Skin epidermis (tissue), 12 donors: ENCODE results near the gene SAFB2.
"Not testable (repeated sequence)": the region's sequence is repeated elsewhere in the genome, so short reads cannot be mapped to it uniquely, and the experiment has no call there.

Source experiments
- H3K27ac ChIP-seq, 21 experiments: fragments of 200-600 bp; sonication (generic) in 11 of 21; one replicate each; pipeline ENCODE4 v1.5.0; 2020; ENCODE audit warnings: mild to moderate bottlenecking in 3 of 21, inconsistent platforms in 2 of 21, moderate library complexity in 2 of 21
- H3K4me3 ChIP-seq, 7 experiments: fragments of 200-600 bp; sonication (generic) in 2 of 7; one replicate each; pipeline ENCODE4 v1.5.0; 2020; ENCODE audit warnings: inconsistent platforms in 2 of 7, mild to moderate bottlenecking in 2 of 7, moderate library complexity in 1 of 7

The SAFB2 gene

GRCh38 chr19:5612891-5613865, 9.4 kb downstream of the SAFB2 start:
- Histone ChIP-seq H3K27ac (no peak overlapping the region), H3K4me3 (no peak overlapping the region)

- Histone ChIP-seq H3K4me3 (no peak overlapping the region), H3K27ac (no peak overlapping the region)
These were observed 12.6 kb downstream of the SAFB2 start for GRCh38 chr19:5609881-5610448.

- not testable (repeated sequence) for H3K4me3 ChIP-seq
These were observed 13.8 kb downstream of the SAFB2 start for GRCh38 chr19:5608766-5609165.

GRCh38 chr19:5608291-5608690, 14.3 kb downstream of the SAFB2 start:
- no peak overlapping the region for H3K4me3 ChIP-seq
- no peak overlapping the region for H3K27ac ChIP-seq

More at GRCh38 chr19:5608766-5609165, 13.8 kb downstream of the SAFB2 start:
- H3K27ac ChIP-seq, result not testable (repeated sequence)

DNA sequence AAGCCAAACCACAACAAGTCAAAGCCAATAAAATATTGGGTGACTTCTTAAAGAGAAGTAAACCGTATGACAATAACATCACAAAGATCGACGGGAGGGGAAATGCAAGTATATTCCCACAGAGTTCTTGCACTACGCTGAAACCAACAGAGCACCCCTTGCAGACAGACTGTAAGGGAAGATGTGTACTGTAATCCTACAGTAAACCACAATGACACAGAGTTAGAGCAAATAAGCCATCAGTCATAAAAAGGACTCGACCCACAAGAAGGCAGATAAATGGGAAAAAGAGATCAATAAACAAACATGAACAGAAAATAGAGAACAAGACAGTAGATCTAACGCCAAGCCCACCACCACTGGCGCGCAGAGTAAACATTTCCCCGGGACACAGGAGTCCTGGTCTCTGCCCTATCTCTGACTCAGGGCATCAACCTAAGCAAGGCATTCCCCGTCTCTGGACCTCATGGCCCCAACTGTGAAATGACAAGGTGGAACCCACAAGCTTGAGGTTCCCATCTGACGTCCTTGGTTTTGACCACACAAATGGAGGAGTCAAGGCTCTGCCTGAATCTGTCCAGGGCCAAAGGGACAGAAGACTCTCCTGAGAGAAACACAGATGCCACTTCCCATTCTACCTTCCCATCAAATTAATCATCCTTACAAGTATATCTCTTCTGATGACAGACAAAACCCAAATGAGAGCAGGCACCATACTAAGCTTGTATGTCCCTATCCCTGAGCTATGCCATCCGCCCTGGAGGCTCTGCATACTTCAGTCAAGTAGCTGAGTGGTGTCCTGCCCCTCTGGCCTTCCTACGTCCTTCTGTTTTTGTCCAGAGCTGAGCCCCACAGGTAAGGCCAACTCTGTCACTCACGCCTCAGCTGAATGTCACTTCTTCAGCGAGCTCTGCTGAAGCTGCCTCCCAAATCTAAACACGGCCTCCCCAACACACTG, 15.0 kb downstream of the SAFB2 start:
- no peak overlapping the region for H3K27ac ChIP-seq
- H3K4me3 ChIP-seq, result no peak overlapping the region

DNA sequence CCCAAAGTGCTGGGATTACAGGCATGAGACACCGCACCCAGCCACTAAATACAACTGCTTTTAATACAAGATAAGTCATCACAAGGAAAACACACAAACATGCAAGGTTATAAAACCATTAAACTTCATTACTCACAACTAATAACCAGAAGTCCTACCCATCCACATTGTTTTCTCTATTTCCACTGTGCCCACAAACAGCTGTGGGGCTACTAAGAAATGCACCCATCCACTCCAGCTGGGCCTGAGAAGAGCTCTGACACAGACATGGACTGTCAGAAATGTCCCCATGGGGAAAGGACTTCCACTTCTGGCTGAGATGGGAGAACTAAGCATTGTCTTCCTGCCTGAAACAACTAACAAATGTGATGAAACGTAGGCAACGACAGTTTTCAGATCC, 17.2 kb downstream of the SAFB2 start:
- no peak overlapping the region for H3K27ac ChIP-seq
- no peak overlapping the region for H3K4me3 ChIP-seq

DNA sequence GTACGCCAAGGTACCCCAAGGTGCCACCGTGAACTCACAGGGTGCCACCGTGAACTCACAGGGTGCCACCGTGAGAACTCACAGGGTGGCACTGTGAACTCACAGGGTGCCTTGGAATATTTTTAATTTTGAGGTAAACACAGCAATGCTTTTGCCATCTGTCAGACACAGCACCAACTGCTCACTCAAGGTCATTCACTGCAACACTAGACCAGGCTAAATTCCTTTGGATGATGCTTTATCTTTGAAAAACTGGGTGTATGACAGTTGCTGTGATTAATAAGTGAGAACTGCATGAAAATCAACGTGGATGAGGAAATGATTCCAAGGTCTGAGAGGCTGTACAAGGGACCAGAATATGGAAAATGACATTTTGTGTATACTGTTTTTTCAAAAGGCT, 18.9 kb downstream of the SAFB2 start:
- H3K4me3 ChIP-seq, result no peak overlapping the region
- H3K27ac ChIP-seq, result no peak overlapping the region

DNA sequence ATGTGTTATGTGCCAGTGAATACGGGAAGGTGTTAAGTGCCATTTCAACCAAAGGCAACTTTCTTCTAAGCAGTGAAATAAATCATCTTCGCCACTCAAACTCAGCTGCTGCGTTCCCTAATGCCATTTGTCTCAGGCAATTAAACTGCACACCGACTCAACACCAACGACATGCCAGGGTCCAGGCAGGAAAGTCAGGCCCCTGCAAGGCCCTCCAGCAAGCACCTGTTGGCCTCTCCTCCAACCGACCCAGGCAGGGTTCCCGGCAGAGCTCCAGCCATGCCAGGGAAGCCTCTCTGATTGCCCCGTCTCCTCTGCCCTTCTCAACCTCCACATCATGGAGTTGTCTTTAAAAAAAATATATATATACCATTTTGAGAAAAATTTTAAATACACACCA, 21.8 kb downstream of the SAFB2 start:
- H3K4me3 ChIP-seq, result no peak overlapping the region
- H3K27ac ChIP-seq, result no peak overlapping the region

DNA sequence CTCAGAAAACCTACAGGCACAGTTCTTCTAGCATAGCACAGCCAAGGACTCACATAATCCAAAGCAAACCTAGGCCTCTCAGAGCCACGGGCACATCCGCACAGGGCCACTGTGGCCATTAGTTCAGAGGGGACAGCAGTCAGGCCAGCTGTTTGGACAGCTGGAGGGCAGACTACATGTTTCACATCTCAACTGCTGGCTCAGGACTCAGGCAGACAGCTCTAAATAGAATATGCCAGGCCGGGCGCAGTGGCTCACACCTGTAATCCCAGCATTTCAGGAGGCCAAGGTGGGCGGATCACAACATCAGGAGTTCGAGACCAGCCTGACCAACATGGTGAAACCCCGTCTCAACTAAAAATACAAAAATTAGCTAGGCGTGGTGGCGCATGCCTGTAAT, 26.8 kb downstream of the SAFB2 start:
- Histone ChIP-seq H3K4me3 (no peak overlapping the region), H3K27ac (no peak overlapping the region)

DNA sequence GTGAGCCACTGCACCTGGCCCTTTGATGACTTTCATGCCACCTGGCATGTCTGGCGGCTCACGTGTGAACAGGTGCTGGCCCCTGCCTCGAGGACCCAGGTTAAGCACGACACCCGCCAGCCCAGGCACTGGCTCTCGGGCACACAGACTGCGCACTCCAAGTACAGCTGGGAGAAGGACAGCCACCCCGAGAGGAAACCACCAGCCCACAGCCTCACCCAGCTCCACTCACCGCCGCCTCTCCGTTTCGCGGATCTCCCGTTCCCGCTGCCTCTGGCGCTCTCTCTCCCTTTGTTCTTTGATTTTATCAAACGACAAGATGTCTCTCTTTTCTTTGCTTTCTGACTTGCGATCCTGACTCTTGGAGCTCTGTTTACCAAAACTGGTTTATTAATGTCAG, 27.4 kb downstream of the SAFB2 start:
- Histone ChIP-seq H3K27ac (no peak overlapping the region), H3K4me3 (no peak overlapping the region)

DNA sequence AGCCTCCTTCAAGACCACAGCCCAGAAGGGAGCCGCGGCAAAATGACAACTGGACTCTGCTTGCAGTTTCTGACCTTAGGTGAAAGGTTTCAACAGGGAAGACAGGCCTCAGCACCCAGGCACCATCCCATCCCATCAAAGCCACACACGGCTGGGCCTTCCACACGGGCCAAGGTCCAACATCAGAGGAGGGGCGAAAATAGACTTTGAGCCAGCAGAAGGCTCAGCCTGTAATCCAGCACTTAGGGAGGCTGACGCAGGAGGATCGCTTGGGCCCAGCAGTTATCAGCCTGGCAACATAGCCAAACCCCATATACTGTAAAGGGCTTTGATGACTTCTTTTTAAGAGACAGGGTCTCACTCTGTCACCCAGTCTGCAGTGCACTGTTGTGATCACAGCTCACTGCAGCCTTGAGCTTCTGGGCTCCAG, 28.0 kb downstream of the SAFB2 start:
- H3K4me3 ChIP-seq, result no peak overlapping the region
- no peak overlapping the region for H3K27ac ChIP-seq

- no peak overlapping the region for H3K4me3 ChIP-seq
- no peak overlapping the region for H3K27ac ChIP-seq
These were observed 29.0 kb downstream of the SAFB2 start for GRCh38 chr19:5593343-5594255.

GRCh38 chr19:5592531-5593342, 29.8 kb downstream of the SAFB2 start:
- no peak overlapping the region for H3K4me3 ChIP-seq
- H3K27ac ChIP-seq, result no peak overlapping the region

DNA sequence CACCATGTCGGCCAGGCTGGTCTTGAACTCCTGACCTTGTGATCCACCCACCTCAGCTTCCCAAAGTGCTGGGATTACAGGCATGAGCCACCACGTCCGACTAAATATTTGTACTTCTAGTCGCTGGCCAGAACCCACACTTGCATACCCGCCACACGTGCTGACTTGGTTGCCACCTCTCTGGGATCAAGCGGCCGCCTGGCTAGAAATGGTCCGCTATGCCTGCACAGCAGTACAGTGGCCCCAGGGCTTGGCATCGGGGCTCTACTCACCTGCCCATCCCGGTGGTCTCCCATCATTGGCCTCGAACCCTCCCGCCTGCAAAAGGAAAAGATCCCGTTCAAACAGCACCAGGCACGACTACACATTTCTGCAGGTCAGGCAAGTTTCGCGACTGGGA, 31.1 kb downstream of the SAFB2 start:
- no peak overlapping the region for H3K4me3 ChIP-seq
- H3K27ac ChIP-seq, result no peak overlapping the region

DNA sequence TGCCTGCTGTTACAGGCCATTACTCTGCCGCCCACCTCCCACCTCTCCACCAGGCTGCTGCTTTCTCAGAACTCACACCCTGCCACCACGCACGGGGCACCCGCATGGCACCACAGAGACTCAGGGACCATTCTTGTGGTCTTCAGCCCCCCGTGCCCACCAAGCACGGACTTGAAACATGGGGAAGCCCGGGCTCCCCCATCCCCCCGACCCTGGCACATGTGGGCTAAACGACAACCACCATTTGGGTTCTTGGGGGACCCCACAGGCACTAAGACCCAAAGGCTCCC, 31.8 kb downstream of the SAFB2 start:
- Histone ChIP-seq H3K4me3 (no peak overlapping the region), H3K27ac (no peak overlapping the region)

DNA sequence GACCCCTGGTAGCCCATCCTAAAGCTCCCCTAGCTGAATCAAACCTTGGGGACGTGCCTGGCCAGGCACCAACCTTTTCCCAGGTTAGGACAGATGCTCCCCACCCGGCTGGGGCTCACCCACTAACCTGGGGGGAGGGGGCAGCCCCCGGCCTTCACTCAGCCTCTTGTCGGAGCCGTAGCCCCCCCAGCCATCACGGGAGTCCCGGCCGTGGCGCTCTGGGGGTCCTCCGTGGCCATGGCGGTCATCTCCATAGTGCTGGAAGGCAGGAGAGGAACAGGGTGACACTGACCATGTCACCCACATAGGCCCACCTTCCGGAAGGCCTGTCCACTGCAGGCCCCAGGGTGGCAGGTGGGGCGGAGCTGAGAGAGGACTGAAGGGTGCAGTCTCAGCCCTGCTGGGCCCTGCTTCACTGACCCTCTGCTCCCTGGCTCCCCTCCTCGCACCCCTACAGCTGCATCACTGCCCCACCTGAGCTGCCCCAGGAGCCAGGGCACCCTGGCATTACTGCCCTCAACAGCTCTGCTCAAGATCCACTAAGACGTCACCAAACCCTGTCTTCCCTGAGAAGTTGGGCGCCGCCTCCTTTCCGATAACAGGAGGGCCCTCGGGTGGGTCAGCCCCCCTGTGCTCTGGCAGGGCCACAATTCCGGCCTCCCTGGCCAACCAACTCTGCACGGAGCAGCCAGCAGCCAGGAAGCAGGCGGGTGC, 32.3 kb downstream of the SAFB2 start:
- no peak overlapping the region for H3K27ac ChIP-seq

DNA sequence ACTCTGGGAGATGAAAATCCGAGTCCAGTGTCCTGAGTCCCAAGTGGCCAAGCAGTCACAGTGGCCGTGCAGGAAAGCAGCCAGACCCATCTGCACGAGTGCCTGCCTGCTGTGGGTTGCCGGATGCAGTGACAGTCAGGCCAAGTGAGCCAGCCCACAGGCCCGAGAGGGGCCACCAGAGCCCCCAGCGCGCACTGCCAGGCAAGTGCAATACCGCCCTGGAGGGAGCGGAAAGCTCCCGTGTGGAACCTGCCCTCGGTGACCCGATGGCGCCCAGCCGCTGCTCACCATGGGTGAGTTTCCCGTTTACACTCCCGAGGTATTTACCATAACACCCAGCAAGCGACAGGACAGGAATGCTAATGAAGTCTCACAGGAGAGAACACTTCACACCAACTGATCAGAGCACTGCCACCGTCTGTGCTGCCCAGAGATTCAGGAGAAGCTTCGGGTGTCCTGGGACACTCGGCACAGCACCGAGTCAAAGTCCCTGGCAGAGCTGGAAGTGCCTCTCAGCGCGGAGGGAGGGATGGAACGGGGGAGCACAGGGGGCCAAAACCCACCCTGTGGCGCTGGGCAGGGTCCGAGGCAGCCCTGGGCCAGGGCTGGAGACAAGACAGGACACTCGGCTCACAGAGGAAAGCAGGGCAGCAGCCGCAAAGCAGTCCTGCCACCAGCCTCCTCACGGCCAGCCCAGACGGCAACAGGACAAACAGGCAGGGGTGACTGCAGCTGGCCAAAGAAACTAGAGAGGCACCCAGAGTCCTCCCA, 33.5 kb downstream of the SAFB2 start:
- Histone ChIP-seq H3K4me3 (no peak overlapping the region), H3K27ac (no peak overlapping the region)

More for the DNA sequence above, 32.3 kb downstream of the SAFB2 start:
- no peak overlapping the region for H3K4me3 ChIP-seq
